Hematopoietic multipotent progenitor cell treated with erythropoietin and hydrocortisone succinate and interleukin-3 and kit ligand, for 4 days (in vitro differentiated cells): ENCODE data around the gene MROH2A.

ENCODE experiments used
- DNase-seq: peaks from one replicate; pipeline ENCODE4 v3.0.0-alpha.2; 2015

MROH2A gene

DNA sequence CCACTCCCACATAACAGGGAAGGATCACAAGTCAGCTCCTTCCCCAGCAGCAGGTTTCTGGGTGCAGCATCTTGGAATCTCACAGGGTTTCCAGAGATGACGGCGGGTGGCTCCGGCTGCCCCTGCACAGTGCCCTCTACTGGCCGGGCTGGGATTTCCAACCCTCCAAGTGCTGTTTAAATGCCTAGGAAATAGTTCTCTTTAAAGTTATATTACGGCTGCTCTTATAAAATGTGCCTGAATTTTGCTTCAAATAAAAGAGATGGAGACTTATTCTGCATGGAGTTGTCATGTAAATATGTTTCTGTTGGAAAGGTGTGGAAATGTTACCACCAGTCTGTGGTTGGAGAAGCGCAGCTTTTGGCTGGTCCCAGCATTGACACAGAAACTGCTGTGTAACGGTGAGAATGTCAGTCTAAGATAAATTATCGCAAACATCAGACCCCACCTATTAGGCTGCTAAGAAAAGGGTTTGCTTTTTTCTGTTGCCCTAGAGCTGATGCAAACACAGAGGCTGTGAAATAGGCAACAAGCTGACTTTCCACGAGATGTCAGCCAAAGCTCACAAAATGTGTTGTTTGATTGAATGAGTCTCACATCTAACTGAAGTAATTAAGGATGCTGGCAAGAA lies 79.5 kb downstream of the MROH2A start:
- peak; percentile 87 for DNase-seq

DNA sequence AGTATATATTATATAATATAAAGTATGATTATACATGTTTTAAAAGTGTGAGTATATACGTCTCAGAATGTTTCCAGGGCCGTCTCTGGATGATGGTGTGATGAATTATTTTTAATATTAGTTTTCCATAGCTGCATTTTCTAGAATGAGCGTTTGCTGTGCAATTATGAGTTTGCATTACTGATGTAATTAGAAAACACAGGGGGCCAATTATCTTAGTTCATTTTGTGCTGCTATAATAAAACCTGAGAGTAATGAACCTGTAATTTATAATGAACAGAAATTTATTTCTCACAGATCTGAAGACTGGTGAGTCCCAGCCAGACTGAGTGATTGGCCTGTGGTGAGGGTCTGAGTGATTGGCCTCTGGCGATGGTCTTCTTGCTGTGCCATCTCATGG lies 80.2 kb downstream of the MROH2A start:
- DNase-seq, result no peak

DNA sequence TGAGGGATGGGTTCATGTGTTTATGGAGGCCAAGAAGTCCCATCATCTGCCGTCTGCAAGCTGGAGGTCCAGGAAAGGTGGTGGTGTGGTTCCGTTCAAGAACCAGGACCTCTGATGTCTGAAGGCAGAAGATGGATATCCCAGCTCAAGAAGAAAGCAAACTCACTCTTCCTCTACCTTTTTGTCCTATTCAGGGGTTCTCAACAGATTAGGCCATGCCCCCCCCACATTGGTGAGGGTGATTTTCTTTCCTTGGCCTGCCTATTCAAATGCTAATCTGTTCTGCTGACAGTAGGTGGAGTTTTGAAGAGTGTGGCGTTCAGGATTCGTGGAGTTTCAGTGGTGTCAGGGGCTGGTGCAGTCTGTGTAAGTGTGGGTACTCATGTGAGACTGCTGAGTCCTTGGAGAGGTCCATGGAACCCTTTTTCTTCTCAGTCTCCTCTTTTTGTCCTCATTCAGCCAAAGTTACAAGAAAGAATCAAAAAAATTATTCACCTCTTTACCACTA lies 84.2 kb downstream of the MROH2A start:
- no peak for DNase-seq

DNA sequence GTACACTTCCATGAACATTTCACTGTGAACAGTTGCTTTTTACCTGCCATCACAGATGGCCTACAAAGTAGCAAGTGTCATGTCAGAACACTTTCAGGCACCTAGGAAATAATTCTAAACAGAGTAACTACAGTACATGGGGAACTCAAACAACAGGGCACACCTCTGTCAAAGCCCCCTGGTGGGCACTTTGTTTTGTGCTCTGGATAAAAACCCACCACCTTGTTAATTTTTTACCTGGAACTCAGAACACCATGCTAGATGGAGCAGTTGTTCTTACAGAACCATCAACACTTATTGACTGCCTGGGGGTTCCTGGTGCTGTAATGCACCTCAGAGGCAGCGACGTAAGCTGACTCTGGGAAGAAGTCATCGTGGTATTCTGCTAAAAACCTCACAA lies 87.7 kb downstream of the MROH2A start:
- DNase-seq, result peak; percentile 30

DNA sequence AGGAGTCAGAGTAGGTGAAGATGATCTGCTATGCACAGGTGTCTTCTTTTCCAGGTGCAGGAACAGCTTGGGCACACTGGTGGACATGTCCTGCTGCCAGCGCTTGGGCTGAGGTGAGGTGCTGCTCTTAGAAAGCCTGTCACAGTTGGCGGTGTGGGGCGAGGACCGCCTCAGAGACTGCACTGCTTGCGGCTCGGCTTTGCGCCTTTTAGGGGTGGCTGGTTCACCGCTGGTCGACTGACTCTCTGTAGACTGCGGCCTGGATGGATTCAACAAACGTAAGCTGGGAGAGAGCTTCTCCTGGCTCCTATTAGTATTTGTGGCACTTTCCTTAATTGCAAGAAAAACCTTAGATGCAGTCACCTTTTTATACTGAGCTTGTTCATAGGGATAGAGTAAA lies 88.3 kb downstream of the MROH2A start:
- no peak for DNase-seq

DNA sequence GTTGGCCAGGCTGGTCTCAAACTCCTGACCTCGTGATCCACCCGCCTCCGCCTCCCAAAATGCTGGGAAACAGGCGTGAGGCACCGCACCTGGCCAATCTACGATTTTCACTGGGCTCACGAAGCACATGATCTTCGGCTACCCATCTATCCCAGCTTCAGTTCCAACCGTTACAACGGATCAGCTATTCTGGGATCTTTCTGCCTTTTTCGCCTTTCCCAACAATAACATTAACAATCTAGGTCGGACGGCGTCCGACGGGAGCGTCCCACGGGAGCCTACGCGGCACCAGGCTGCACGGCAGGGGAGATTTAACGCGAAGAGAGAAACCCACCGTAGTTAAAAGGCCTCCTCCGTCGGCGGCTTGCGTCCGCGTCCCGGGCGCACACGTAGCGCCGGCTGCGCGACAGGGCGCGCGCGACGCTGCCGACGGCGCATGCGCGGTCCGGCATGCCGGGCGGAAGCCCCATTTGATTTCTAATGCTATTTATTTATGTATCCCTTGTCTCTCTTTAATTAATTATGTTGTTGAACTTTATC lies 89.9 kb downstream of the MROH2A start, which contains the start of gene MSL3B:
Gene MSL3B (minus strand): TSS at position 394 of the 540 bp plus-strand sequence.
- peak; percentile 83 for DNase-seq

DNA sequence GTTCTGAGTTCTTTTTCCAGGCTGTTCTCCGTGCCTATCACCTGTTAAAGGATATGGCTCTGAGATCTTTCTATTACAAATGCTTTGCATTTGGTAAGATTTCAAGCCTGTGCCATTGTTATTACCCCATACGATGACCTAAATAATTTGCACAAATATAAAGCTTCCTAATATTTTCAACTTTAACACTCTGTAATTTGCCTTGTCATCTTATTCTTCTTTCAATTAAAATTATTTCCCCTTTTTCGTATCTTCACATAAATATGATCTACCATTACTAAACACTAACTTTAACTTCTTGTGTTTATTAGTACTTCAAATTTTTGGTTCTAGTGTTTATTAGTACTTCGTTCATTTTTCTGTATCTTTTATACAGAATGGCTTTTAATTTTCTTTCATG lies 93.3 kb downstream of the MROH2A start:
- no peak for DNase-seq

DNA sequence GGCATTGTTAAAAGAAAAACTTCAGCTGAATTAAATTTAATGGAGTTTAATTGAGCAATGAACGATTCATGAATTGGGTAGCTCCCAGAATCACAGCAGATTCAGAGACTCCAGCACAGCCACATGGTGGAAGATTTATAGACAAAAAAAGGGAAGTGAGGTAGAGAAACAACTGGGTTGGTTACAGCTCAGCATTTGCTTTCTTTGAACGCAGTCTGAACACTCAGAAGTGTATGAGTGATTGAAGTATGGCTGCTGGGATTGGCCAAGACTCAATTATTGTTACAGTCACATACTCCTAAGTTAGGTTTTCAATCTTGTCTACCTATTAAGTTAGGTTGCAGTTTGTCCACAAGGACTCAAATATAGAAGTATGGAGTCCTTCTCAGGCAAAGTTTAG lies 94.0 kb downstream of the MROH2A start:
- peak; percentile 65 for DNase-seq

DNA sequence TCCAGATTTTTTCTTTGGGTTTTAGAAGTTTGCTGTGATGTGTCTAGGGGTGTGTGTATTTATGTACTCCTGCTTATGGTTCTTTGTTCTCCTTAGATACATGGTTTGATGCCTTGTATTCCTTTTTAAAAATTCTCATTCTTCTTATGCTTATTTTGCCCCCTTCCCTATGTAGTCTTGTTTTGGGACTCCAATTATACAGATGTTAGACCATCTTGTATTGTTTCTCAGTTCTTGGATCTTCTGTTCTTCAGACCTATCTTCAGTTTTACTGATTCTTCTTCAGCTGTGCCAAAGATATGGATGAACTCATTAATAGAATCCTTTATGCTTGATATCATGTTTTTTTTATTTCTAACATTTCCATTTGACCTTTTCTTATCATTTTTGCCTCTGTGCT lies 104.2 kb downstream of the MROH2A start:
- DNase-seq, result no peak
